Measurements from ENCODE around the gene SMOC1. TPM values are rescaled to one million over a fixed set of nuclear protein-coding genes. Genes with fewer than 3 reads are reported as not detected.

The SMOC1 gene
- total RNA-seq, 1 donor from 2014 or later = 2.0 TPM

GRCh38 chr14:69861025-69861569, 18.1 kb upstream of the SMOC1 start:
- no peak overlapping the region for H3K27ac Mint-ChIP-seq (ENCODE audit: unreplicated experiment)
- peak; percentile 32 for DNase-seq (ENCODE audit: extremely low spot score, unreplicated experiment)
- H3K4me1 Mint-ChIP-seq (ENCODE audit: unreplicated experiment) = no peaks in the 10 kb centered on the region
- H3K4me3 Mint-ChIP-seq (ENCODE audit: unreplicated experiment) = no peak overlapping the region
- H3K36me3 Mint-ChIP-seq (ENCODE audit: unreplicated experiment) = no peaks in the 10 kb centered on the region
- TF ChIP-seq CTCF (IDR thresholded peaks at IDR 0.05) = no peak
- peaks cover 7% of the 10 kb centered on the region for H3K9me3 Mint-ChIP-seq (ENCODE audit: unreplicated experiment)
- peaks cover 7% of the 10 kb centered on the region for H3K27me3 Mint-ChIP-seq (ENCODE audit: unreplicated experiment)

- Mint-ChIP-seq H3K9me3 (ENCODE audit: unreplicated experiment) (peaks cover 7% of the 10 kb centered on the region), H3K4me3 (ENCODE audit: unreplicated experiment) (no peak overlapping the region), H3K27me3 (ENCODE audit: unreplicated experiment) (peaks cover 5% of the 10 kb centered on the region), H3K4me1 (ENCODE audit: unreplicated experiment) (no peaks in the 10 kb centered on the region), H3K27ac (ENCODE audit: unreplicated experiment) (no peak overlapping the region), H3K36me3 (ENCODE audit: unreplicated experiment) (no peaks in the 10 kb centered on the region)
- DNase-seq (ENCODE audit: extremely low spot score, unreplicated experiment) = peak; percentile 70
- no peak for TF ChIP-seq CTCF (IDR thresholded peaks at IDR 0.05)
Measured at GRCh38 chr14:69863083-69863482, 16.1 kb upstream of the SMOC1 start.

GRCh38 chr14:69865701-69866365, 13.4 kb upstream of the SMOC1 start:
- H3K27ac Mint-ChIP-seq (ENCODE audit: unreplicated experiment) = no peak overlapping the region
- peak; percentile 70 for DNase-seq (ENCODE audit: extremely low spot score, unreplicated experiment)
- no peaks in the 10 kb centered on the region for H3K4me1 Mint-ChIP-seq (ENCODE audit: unreplicated experiment)
- TF ChIP-seq CTCF (IDR thresholded peaks at IDR 0.05) = no peak
- peaks cover 11% of the 10 kb centered on the region for H3K9me3 Mint-ChIP-seq (ENCODE audit: unreplicated experiment)
- H3K4me3 Mint-ChIP-seq (ENCODE audit: unreplicated experiment) = no peak overlapping the region
- H3K27me3 Mint-ChIP-seq (ENCODE audit: unreplicated experiment) = peaks cover 2% of the 10 kb centered on the region
- H3K36me3 Mint-ChIP-seq (ENCODE audit: unreplicated experiment) = no peaks in the 10 kb centered on the region

- TF ChIP-seq CTCF (IDR thresholded peaks at IDR 0.05) = no peak
- no peak for DNase-seq (ENCODE audit: extremely low spot score, unreplicated experiment)
- H3K27ac Mint-ChIP-seq (ENCODE audit: unreplicated experiment) = no peak overlapping the region
- H3K27me3 Mint-ChIP-seq (ENCODE audit: unreplicated experiment) = no peaks in the 10 kb centered on the region
- H3K9me3 Mint-ChIP-seq (ENCODE audit: unreplicated experiment) = peaks cover 11% of the 10 kb centered on the region
- no peak overlapping the region for H3K4me3 Mint-ChIP-seq (ENCODE audit: unreplicated experiment)
- no peaks in the 10 kb centered on the region for H3K4me1 Mint-ChIP-seq (ENCODE audit: unreplicated experiment)
- H3K36me3 Mint-ChIP-seq (ENCODE audit: unreplicated experiment) = no peaks in the 10 kb centered on the region
Measured at GRCh38 chr14:69868363-69868963, 10.8 kb upstream of the SMOC1 start.

GRCh38 chr14:69870613-69871012, 8.6 kb upstream of the SMOC1 start:
- peaks cover 4% of the 10 kb centered on the region for H3K9me3 Mint-ChIP-seq (ENCODE audit: unreplicated experiment)
- TF ChIP-seq CTCF (IDR thresholded peaks at IDR 0.05) = no peak
- no peak for DNase-seq (ENCODE audit: extremely low spot score, unreplicated experiment)
- H3K4me3 Mint-ChIP-seq (ENCODE audit: unreplicated experiment) = no peak overlapping the region
- H3K36me3 Mint-ChIP-seq (ENCODE audit: unreplicated experiment) = no peaks in the 10 kb centered on the region
- H3K27ac Mint-ChIP-seq (ENCODE audit: unreplicated experiment) = no peak overlapping the region
- no peaks in the 10 kb centered on the region for H3K27me3 Mint-ChIP-seq (ENCODE audit: unreplicated experiment)
- H3K4me1 Mint-ChIP-seq (ENCODE audit: unreplicated experiment) = no peaks in the 10 kb centered on the region
